GM10266 (cell line): Measurements from ENCODE around the gene TAP1.
"Not testable (repeated sequence)": the region's sequence is repeated elsewhere in the genome, so short reads cannot be mapped to it uniquely, and the experiment has no call there.

Source experiments
- DNase-seq: peaks from one replicate; pipeline ENCODE4 v3.0.0; 2012; ENCODE audit errors: extremely low spot score
- CTCF ChIP-seq: IDR thresholded peaks from 2 replicates; pipeline ENCODE4 v1.5.1; 2012; ENCODE audit warnings: mild to moderate bottlenecking, low read depth; ENCODE audit not compliant: control insufficient read depth, insufficient read depth; ENCODE audit errors: missing control alignments

Gene TAP1

GRCh38 chr6:32814145-32814544, 39.4 kb downstream of the TAP1 start:
- no peak for TF ChIP-seq CTCF
- DNase-seq: no peak

- DNase-seq: no peak
- TF ChIP-seq CTCF: no peak
These were observed 44.3 kb downstream of the TAP1 start for GRCh38 chr6:32809171-32809570.

GRCh38 chr6:32807020-32807580, 46.4 kb downstream of the TAP1 start:
- no peak for DNase-seq
- TF ChIP-seq CTCF: no peak

- not testable (repeated sequence) for DNase-seq
These were observed 48.1 kb downstream of the TAP1 start for GRCh38 chr6:32805404-32805803.

- no peak for DNase-seq
- no peak for TF ChIP-seq CTCF
These were observed 50.1 kb downstream of the TAP1 start for GRCh38 chr6:32803416-32803815.

- no peak for TF ChIP-seq CTCF
- DNase-seq: no peak
These were observed 53.8 kb downstream of the TAP1 start for GRCh38 chr6:32799740-32800139.

GRCh38 chr6:32799168-32799567, 54.3 kb downstream of the TAP1 start:
- TF ChIP-seq CTCF: no peak
- DNase-seq: no peak
